HG02798 (cell line): ENCODE measurements around the gene CACNA1C.

Experiments
- ATAC-seq: cut with Tn5 transposase; IDR thresholded peaks from one replicate; pipeline ENCODE4 v1.9.1; 2021; ENCODE audit warnings: mild to moderate bottlenecking; ENCODE audit not compliant: unreplicated experiment, poor library complexity

Gene CACNA1C

DNA sequence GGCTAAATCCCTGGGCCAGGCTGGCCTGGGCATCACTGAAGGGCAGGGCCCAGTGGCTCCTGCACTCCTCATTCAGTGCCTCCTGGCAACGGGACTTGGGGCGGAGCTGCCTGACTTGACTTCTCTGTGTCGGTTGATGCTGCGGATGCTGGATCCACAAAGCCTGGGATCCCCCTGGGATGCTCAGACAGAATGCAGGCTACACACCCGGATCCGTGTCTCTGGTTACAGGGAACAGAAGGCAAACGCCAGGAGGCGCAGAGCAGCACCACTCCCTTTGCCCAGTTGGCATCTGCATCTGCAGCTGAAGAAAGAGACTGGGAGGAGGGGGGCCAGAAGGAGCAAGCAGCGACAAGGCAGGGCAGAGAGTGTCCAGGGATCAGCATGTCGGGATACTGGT is 587.5 kb downstream of the CACNA1C start:
- no peak for ATAC-seq

- ATAC-seq = no peak
Measured at GRCh38 chr12:2640709-2641108, 587.9 kb downstream of the CACNA1C start.

- ATAC-seq = no peak
Measured at GRCh38 chr12:2641207-2641606, 588.4 kb downstream of the CACNA1C start.

- ATAC-seq = no peak
Measured at GRCh38 chr12:2641761-2642160, 589.0 kb downstream of the CACNA1C start.

- ATAC-seq = no peak
Measured at GRCh38 chr12:2642176-2642892, 589.5 kb downstream of the CACNA1C start.

GRCh38 chr12:2642896-2643425 is 590.2 kb downstream of the CACNA1C start:
- no peak for ATAC-seq

GRCh38 chr12:2643576-2644135 is 590.9 kb downstream of the CACNA1C start:
- no peak for ATAC-seq

DNA sequence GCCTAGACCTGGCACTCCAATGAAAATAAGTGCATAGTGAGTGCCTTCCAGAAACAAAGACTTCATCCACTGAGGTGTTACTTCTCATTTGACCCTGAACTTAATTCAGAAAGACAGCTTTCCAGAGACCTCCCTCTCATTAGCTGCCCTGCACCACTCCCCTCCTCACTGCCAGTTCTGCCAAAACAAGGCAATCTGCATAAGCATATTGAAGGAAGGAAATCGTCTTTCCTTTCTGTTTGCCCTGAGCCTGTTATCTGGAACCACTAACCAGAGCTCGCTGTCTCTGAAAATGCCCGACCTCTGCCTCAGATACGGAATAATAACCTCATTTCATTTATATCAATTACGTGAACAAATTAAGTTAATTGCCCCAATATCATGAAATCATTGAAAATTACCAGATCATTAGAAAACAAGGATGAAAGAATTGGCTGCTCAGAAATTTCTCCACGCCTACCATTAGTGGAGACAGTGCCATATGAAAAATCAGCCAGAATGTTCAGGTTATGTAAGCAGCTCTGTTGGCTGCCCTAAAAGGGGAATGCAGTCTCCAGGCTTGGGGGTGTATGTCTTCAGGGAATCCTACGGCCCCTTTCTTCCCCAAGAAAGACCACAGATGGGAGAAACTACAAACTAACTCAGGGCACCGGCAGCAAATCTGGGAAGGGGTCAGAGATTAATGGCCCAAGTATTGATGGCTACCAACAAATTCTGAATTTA is 592.1 kb downstream of the CACNA1C start:
- no peak for ATAC-seq

DNA sequence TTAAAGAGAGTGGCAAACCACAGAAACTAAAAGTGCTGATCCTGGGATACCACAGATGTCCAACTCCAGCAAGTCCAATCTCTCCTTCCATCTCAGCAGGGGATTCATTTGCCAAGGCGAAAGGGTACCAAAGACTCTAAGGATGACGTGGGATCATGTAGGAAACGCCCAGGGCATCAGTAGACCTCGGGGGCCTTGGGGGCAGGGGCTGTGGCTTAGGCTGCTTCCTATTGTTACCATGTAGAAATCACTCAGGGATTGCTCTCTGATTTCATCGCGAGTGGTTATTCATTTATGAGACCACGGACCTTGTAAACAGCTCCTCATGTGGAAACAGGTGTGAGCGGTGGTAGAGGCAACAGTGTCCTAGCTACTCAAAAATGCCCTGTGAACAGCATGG is 592.7 kb downstream of the CACNA1C start:
- ATAC-seq = no peak

- no peak for ATAC-seq
Measured at GRCh38 chr12:2646341-2646740, 593.6 kb downstream of the CACNA1C start.

GRCh38 chr12:2647186-2647585 is 594.4 kb downstream of the CACNA1C start:
- ATAC-seq = no peak

DNA sequence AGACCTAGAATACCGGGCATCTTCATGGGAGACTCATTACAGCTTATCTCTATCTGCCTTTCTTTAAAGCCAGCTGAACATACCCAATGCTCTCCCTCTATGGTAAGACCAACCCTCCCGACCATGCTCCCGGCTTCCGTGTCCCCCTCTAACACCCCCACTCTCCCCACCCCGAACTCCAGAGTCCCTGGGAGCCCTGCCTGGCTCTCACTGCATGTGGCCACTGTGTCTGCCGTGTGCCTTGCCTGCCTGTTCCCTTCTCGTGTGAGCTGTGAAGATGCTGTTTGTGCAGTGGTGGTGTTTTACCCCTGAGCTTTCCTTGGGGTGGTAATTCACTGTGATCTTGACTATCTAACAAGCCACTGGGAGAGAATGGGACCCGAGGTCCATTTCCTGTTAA is 595.6 kb downstream of the CACNA1C start:
- no peak for ATAC-seq

DNA sequence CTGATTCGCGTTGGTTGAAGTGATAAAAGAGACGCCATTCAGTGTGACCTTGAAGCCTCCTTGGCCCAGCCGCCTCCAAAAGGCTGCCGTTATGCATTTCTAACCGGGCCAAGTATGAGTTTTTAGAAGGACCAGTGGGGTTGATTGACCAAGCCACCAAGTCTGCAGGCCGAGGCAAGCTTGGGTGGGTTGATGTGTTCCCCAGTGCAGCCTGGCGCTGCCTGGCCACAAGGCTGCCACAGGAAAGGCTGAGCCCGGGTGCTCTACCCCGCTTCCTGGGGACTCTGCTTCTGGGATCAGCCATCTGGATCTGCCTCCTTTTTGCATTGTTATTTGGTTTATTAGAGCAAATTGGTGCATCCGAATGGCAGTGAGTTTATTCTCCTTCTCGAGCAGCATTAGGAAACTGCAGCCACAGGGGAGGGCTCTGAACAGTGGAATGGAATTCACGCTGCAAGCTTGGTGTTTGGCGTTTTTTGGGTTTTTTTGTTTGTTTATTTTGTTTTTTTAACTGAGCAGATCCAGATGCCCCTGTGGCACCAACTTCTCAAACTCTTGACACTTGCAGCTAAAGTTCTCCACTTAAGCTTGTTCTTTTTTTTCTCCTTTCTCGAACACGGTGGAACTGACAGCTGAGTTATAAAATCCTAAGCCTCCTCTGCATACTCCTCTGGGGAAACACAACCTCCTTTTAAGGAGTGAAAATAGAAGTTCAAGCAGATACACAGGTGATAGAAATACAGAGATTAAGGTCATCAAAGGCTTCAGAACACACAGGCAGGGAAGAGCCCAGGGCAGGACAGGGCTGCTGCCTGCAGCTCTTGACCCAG is 596.6 kb downstream of the CACNA1C start:
- ATAC-seq = no peak

- ATAC-seq = no peak
Measured at GRCh38 chr12:2650261-2651067, 597.7 kb downstream of the CACNA1C start.

DNA sequence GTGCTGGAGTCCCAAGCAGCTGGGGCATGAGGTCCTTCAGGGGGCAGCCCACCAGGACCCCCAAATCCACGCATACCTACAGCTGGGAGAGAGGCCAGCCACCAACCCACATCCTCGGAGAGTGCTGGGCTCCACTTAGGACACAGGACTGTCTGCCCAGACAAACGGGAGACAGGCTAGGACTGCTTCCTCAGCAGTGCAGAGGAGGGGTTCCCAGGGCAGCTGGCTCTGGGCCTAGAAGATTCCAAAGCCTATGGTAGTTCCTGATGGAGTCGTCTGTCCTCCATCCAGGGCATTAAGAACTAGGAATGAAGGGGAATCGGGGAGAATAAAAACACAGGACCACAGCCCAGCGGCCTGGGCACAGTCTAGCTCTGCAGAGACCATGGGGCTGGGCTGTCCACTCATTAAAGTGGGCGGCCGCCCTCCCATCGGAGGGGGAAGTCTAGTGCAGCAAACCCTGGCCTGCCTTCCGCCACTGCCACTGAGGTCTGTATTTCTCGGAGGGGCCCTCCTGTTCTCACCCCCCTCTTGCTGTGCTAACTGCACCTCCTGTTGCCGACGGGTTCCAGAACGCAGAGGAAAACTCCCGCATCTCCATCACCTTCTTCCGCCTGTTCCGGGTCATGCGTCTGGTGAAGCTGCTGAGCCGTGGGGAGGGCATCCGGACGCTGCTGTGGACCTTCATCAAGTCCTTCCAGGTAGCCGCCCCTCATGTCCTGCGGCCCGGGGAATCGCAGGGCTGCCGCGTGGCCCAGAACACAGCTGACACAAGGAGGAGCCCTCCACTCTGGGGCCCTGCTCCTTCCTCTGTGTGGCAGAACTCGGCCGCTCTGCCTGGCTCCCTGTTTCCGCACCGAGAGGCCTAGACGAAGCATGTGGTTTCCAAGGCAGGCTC is 598.5 kb downstream of the CACNA1C start:
- ATAC-seq = no peak

- ATAC-seq = no peak
Measured at GRCh38 chr12:2652011-2652400, 599.2 kb downstream of the CACNA1C start.

DNA sequence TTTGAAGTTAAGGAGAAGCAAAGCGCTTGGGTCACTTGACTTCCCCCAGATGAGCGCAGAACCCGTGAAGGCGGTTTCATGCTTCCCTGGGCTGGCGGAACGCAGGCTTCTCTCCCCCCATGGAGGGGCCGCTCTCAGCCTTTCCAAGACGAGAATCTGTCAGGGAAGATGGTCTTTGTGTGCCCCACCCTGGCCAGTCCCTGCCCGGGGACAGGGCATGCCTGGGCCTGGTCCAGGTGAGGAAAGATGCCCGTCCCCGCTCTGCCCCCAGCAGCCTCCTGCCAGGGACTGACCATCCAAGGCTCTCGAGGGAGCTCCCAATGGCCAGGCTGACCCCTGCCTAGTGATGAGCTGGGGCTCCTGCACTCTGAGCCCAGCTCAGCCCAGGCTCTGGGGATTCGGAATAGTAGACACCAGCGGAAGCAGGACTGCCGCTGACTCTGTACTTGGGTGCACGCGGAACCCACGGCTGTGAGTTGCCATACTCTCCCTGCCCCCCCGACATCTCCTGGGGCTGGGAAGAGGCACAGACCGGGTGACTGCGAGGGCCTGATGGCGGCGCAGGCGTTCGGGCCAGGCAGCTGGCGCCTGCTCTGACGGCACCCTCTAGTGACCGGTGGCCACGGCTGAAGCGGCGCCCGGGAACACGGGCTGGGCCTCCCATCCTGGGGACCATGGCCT is 599.8 kb downstream of the CACNA1C start:
- ATAC-seq = no peak

GRCh38 chr12:2653461-2653965 is 600.7 kb downstream of the CACNA1C start:
- ATAC-seq = no peak
